ENCODE data around the gene SGTB. TPM values are rescaled to one million over a fixed set of nuclear protein-coding genes. Genes with fewer than 3 reads are reported as not detected.

SGTB gene
- total and polyA plus RNA-seq, 2 experiments from 2014 or later = 8.0 to 12.5 TPM

- Histone ChIP-seq H3K27ac (ENCODE audit: low read depth) (no peak overlapping the region), H2AFZ (no peak overlapping the region), H4K20me1 (replicated peaks; ENCODE audit: insufficient read depth) (peaks cover 56% of the 10 kb centered on the region), H3K4me3 (no peak overlapping the region), H3K27me3 (ENCODE audit: insufficient read depth) (no peaks in the 10 kb centered on the region), H3K9me2 (ENCODE audit: insufficient read depth) (no peaks in the 10 kb centered on the region), H3K79me2 (replicated peaks; ENCODE audit: insufficient read depth) (peaks cover 99% of the 10 kb centered on the region), H3K4me1 (ENCODE audit: insufficient read depth) (peaks cover 7% of the 10 kb centered on the region; the same call in 1 of the 2 replicates), H3F3A (replicated peaks; ENCODE audit: low read depth) (no peaks in the 10 kb centered on the region), H3K36me3 (ENCODE audit: insufficient read depth) (peaks cover 4% of the 10 kb centered on the region; the same call in 1 of the 2 replicates), H3K4me2 (no peak overlapping the region)
- H3K4me3 Mint-ChIP-seq = no peak overlapping the region
- peaks cover 13% of the 10 kb centered on the region for H3K4me1 Mint-ChIP-seq
- no peak overlapping the region for H3K27ac Mint-ChIP-seq
- peaks cover 4% of the 10 kb centered on the region; the same call in 2 of the 3 replicates for H3K36me3 Mint-ChIP-seq (ENCODE audit: low read depth)
- ATAC-seq = no peak
- H3K27me3 Mint-ChIP-seq (ENCODE audit: insufficient read depth, low read depth, poor library complexity) = no peaks in the 10 kb centered on the region
- no peaks in the 10 kb centered on the region for H3K9me3 Mint-ChIP-seq
- TF ChIP-seq, protein P1, sequence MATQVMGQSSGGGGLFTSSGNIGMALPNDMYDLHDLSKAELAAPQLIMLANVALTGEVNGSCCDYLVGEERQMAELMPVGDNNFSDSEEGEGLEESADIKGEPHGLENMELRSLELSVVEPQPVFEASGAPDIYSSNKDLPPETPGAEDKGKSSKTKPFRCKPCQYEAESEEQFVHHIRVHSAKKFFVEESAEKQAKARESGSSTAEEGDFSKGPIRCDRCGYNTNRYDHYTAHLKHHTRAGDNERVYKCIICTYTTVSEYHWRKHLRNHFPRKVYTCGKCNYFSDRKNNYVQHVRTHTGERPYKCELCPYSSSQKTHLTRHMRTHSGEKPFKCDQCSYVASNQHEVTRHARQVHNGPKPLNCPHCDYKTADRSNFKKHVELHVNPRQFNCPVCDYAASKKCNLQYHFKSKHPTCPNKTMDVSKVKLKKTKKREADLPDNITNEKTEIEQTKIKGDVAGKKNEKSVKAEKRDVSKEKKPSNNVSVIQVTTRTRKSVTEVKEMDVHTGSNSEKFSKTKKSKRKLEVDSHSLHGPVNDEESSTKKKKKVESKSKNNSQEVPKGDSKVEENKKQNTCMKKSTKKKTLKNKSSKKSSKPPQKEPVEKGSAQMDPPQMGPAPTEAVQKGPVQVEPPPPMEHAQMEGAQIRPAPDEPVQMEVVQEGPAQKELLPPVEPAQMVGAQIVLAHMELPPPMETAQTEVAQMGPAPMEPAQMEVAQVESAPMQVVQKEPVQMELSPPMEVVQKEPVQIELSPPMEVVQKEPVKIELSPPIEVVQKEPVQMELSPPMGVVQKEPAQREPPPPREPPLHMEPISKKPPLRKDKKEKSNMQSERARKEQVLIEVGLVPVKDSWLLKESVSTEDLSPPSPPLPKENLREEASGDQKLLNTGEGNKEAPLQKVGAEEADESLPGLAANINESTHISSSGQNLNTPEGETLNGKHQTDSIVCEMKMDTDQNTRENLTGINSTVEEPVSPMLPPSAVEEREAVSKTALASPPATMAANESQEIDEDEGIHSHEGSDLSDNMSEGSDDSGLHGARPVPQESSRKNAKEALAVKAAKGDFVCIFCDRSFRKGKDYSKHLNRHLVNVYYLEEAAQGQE (IDR thresholded peaks at IDR 0.05; ENCODE audit: unreplicated experiment) = no peak
- no peak for TF ChIP-seq NANOG (IDR thresholded peaks at IDR 0.05; ENCODE audit: borderline replicate concordance)
- TF ChIP-seq STAT1 (IDR thresholded peaks at IDR 0.05; ENCODE audit: unreplicated experiment) = no peak
- TF ChIP-seq, protein P2, sequence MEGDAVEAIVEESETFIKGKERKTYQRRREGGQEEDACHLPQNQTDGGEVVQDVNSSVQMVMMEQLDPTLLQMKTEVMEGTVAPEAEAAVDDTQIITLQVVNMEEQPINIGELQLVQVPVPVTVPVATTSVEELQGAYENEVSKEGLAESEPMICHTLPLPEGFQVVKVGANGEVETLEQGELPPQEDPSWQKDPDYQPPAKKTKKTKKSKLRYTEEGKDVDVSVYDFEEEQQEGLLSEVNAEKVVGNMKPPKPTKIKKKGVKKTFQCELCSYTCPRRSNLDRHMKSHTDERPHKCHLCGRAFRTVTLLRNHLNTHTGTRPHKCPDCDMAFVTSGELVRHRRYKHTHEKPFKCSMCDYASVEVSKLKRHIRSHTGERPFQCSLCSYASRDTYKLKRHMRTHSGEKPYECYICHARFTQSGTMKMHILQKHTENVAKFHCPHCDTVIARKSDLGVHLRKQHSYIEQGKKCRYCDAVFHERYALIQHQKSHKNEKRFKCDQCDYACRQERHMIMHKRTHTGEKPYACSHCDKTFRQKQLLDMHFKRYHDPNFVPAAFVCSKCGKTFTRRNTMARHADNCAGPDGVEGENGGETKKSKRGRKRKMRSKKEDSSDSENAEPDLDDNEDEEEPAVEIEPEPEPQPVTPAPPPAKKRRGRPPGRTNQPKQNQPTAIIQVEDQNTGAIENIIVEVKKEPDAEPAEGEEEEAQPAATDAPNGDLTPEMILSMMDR (conservative IDR thresholded peaks at IDR 0.05; ENCODE audit: low read depth in 2 of 2) = no peak
- TF ChIP-seq, protein P3, sequence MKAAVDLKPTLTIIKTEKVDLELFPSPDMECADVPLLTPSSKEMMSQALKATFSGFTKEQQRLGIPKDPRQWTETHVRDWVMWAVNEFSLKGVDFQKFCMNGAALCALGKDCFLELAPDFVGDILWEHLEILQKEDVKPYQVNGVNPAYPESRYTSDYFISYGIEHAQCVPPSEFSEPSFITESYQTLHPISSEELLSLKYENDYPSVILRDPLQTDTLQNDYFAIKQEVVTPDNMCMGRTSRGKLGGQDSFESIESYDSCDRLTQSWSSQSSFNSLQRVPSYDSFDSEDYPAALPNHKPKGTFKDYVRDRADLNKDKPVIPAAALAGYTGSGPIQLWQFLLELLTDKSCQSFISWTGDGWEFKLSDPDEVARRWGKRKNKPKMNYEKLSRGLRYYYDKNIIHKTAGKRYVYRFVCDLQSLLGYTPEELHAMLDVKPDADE (IDR thresholded peaks at IDR 0.05) = no peak
- TF ChIP-seq ZNF331 (CRISPR knock-in tag; IDR thresholded peaks at IDR 0.05; ENCODE audit: low read depth) = no peak
- no peak for TF ChIP-seq ZNF114 (CRISPR knock-in tag; IDR thresholded peaks at IDR 0.05)
- no peak for TF ChIP-seq EZH2phosphoT487 (IDR thresholded peaks at IDR 0.05; ENCODE audit: unreplicated experiment)
- TF ChIP-seq JUNB (IDR thresholded peaks at IDR 0.05; ENCODE audit: unreplicated experiment) = no peak
- TF ChIP-seq, protein P4, sequence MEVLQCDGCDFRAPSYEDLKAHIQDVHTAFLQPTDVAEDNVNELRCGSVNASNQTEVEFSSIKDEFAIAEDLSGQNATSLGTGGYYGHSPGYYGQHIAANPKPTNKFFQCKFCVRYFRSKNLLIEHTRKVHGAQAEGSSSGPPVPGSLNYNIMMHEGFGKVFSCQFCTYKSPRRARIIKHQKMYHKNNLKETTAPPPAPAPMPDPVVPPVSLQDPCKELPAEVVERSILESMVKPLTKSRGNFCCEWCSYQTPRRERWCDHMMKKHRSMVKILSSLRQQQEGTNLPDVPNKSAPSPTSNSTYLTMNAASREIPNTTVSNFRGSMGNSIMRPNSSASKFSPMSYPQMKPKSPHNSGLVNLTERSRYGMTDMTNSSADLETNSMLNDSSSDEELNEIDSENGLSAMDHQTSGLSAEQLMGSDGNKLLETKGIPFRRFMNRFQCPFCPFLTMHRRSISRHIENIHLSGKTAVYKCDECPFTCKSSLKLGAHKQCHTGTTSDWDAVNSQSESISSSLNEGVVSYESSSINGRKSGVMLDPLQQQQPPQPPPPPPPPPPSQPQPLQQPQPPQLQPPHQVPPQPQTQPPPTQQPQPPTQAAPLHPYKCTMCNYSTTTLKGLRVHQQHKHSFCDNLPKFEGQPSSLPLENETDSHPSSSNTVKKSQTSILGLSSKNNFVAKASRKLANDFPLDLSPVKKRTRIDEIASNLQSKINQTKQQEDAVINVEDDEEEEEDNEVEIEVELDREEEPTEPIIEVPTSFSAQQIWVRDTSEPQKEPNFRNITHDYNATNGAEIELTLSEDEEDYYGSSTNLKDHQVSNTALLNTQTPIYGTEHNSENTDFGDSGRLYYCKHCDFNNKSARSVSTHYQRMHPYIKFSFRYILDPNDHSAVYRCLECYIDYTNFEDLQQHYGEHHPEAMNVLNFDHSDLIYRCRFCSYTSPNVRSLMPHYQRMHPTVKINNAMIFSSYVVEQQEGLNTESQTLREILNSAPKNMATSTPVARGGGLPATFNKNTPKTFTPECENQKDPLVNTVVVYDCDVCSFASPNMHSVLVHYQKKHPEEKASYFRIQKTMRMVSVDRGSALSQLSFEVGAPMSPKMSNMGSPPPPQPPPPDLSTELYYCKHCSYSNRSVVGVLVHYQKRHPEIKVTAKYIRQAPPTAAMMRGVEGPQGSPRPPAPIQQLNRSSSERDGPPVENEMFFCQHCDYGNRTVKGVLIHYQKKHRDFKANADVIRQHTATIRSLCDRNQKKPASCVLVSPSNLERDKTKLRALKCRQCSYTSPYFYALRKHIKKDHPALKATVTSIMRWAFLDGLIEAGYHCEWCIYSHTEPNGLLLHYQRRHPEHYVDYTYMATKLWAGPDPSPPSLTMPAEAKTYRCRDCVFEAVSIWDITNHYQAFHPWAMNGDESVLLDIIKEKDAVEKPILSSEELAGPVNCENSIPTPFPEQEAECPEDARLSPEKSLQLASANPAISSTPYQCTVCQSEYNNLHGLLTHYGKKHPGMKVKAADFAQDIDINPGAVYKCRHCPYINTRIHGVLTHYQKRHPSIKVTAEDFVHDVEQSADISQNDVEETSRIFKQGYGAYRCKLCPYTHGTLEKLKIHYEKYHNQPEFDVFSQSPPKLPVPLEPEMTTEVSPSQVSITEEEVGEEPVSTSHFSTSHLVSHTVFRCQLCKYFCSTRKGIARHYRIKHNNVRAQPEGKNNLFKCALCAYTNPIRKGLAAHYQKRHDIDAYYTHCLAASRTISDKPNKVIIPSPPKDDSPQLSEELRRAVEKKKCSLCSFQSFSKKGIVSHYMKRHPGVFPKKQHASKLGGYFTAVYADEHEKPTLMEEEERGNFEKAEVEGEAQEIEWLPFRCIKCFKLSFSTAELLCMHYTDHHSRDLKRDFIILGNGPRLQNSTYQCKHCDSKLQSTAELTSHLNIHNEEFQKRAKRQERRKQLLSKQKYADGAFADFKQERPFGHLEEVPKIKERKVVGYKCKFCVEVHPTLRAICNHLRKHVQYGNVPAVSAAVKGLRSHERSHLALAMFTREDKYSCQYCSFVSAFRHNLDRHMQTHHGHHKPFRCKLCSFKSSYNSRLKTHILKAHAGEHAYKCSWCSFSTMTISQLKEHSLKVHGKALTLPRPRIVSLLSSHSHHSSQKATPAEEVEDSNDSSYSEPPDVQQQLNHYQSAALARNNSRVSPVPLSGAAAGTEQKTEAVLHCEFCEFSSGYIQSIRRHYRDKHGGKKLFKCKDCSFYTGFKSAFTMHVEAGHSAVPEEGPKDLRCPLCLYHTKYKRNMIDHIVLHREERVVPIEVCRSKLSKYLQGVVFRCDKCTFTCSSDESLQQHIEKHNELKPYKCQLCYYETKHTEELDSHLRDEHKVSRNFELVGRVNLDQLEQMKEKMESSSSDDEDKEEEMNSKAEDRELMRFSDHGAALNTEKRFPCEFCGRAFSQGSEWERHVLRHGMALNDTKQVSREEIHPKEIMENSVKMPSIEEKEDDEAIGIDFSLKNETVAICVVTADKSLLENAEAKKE (CRISPR knock-in tag; IDR thresholded peaks at IDR 0.05) = no peak
- DNase-seq (ENCODE audit: low spot score) = no peak
Measured at GRCh38 chr5:65739162-65739561, 17.3 kb upstream of the SGTB start.

All from GM23338 (cell line).